ENCODE data around the gene DACT1.
"Not testable (repeated sequence)": the region's sequence is repeated elsewhere in the genome, so short reads cannot be mapped to it uniquely, and the experiment has no call there.

Gene DACT1, protein sequence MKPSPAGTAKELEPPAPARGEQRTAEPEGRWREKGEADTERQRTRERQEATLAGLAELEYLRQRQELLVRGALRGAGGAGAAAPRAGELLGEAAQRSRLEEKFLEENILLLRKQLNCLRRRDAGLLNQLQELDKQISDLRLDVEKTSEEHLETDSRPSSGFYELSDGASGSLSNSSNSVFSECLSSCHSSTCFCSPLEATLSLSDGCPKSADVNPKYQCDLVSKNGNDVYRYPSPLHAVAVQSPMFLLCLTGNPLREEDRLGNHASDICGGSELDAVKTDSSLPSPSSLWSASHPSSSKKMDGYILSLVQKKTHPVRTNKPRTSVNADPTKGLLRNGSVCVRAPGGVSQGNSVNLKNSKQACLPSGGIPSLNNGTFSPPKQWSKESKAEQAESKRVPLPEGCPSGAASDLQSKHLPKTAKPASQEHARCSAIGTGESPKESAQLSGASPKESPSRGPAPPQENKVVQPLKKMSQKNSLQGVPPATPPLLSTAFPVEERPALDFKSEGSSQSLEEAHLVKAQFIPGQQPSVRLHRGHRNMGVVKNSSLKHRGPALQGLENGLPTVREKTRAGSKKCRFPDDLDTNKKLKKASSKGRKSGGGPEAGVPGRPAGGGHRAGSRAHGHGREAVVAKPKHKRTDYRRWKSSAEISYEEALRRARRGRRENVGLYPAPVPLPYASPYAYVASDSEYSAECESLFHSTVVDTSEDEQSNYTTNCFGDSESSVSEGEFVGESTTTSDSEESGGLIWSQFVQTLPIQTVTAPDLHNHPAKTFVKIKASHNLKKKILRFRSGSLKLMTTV

DNA sequence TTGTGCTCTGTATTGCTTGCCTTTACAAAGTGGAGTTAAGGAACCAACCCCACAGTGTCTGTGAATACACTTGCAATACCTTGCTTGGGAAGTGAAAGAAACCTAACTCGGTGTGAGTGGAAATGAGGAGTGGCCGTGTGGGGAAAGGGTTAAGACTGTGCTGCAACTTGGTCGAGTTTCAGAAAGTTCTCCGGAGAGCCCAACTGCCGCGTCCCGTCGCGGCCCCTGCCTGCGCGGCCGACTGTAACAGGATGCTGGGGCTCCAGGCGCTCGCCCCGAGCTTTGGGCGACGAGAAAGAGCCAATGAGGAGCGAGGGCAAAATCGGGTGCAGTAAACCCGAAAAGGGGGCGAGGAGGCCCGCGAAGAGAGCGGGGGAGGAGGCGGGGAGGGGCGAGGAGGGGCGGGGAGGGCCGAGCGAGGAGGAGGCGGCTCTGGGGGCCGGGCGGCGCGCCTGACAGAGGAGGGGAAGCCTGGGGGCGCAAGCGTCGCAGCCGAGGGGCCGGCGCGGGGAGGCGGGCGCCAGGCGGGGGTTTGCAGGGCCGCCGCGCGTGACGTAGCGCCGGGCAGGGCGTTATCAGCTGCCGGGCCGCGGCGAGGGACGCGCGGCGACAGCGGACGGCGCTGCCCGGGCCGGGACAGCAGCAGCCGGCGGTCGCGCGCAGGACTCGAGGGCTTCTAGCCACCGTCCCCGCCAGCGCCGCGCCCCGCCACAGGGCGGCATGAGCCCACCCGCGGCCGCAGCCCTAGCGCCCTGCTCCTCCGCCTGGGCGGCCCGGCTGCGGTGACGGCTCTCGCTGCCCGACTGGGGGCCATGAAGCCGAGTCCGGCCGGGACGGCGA lies at the start of gene DACT1:
Gene DACT1 (plus strand): TSS at position 572 of the 840 bp plus-strand sequence. CDS start 241 bp downstream, at position 813.
- FAIRE-seq: no peak

DNA sequence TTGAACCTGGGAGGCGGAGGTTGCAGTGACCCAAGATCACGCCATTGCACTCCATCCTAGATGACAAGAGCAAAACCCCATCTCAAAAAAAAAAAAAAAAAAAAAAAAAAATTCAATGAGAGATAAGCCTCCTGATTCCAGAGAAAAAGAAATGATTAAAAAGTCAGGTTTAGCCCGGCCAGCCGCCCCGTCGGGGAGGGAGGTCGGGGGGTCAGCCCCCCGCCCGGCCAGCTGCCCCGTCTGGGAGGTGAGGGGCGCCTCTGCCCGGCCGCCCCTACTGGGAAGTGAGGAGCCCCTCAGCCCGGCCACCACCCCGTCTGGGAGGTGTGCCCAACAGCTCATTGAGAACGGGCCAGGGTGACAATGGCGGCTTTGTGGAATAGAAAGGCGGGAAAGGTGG lies 49.4 kb upstream of the DACT1 start:
- not testable (repeated sequence) for FAIRE-seq

DNA sequence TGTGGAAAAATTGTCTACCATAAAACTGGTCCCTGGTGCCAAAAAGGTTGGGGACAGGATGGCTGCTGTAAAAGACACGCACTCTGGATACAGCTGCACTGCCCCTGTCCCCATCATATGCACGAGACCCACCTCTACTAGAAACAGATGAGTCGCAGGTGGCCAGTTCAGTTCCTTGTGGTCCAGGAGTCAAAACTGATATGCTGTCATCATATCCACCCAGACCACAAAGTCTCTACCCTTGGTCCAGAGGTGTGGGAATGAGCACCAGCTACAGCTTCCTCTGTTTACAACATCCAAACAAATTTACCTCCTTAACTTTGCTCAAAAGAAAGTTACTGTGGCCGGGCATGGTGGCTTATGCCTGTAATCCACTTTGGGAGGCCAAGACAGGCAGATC lies 43.8 kb upstream of the DACT1 start:
- no peak for FAIRE-seq

- FAIRE-seq: no peak
Observed at GRCh38 chr14:58597041-58597440, 40.7 kb upstream of the DACT1 start.

DNA sequence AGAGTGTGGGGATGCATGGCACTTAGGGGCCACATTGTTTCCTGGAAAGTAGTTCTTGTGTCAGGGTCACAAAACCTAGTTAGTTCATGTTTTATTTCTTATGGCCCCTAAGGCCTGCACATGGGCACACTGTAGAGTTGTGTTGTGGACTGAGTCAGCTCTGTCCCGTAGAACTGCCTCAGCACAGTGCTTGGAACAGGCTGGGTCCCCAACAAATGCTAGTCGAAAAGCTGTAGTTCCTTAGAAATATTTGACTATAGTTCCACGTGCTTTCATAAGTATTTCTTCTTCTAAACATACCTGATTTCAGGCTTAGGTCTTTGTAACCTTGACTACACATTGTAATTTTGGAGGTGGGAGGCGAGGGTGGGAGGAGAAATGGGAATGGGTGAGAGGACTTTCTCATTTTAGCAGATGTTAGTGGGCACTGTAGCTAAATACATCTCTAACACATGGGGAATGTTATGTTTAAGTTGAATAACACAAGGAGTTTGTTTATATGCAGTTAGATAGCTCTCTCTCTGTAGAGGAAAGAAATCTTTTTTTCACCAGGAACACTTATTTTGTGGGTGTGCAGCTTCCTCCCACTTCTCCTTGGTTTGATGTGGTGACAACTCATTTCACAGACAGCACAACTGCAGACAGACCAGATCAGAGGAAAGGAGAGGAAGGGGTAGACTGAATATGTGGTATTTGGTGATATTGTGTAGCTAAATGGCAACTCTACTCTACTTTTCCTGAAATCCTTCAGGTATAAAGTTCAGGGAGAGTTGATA lies 39.5 kb upstream of the DACT1 start:
- no peak for FAIRE-seq

GRCh38 chr14:58598804-58599525 lies 38.8 kb upstream of the DACT1 start:
- FAIRE-seq: no peak

GRCh38 chr14:58599707-58600106 lies 38.1 kb upstream of the DACT1 start:
- FAIRE-seq: no peak

DNA sequence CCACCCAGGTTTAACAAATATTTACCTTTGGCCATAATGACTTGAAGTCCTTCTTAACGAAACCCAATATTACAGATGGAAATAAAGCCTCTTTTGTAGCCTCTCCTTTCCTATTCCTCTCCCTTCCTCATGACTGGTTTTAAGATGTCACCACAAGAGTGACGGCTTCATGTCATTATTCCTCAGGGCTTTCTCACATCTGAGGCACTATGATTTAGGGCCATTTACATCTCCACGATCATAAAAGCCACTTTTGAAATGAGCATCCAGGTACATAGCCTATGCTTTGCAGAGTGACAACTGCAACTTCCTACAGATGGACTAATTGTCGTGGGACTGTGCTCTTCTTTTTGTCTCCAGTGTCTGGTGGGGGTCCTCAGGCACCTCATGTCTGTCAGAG lies 32.3 kb upstream of the DACT1 start:
- FAIRE-seq: no peak

- FAIRE-seq: no peak
Observed at GRCh38 chr14:58607131-58607951, 30.4 kb upstream of the DACT1 start.

- FAIRE-seq: no peak
Observed at GRCh38 chr14:58607952-58608317, 29.8 kb upstream of the DACT1 start.

- FAIRE-seq: no peak
Observed at GRCh38 chr14:58617619-58618018, 20.1 kb upstream of the DACT1 start.

DNA sequence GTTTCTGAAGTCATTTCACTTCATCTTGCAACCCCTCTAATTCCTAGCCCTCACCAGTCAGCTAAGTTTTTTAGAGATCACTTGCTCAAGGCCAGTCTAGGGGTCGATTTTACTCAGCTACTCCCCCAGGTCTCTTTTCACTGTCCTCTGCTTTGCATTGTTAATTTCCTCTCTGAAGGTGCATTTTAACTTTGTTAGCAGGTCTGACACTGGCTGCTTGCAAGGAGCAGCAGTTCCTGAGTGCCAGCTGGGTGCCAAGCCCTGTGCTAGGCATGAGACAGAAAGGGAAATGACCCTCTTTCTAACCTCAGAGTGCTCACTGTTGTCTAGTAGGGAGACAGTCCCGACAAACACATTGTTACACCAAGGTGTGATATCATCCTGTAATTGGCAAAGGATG lies 17.8 kb upstream of the DACT1 start:
- no peak for FAIRE-seq

DNA sequence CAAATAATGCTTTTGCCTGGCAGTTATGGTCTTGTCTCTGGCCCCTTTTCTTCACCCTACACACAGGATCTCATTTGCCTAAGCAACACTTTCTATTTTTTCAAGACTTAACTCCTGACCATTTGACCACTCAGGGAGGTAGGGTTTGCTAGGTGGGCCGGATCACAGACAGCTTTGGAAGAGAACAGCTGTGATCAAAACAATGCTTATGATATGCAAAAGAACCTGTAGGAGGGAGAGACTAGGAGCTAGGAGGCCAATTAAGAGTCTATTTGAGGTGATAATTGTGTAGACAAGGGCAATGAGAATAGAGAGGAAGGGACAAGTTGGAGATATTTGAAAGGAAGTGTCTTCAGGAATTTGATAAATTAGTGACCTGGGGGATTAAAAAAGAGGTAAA lies 12.3 kb upstream of the DACT1 start:
- no peak for FAIRE-seq

DNA sequence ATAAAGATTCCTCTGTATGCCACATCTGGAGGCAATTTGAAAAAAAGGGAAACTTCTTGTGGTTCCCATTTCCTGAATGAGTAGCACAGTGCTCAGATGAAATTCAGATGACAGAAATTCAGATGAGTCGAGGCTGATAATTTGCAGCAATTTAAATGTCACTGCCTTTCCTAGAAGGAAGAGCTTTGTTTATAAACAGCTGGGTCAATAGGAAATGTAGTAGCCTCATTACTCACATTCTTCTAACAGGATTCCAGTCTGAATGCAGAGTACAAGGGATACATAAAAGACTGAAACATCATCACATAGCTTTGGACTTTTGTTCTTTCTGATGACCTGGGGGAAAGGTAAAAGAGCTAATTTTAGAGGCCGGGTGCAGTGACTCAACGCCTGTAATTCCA lies 11.3 kb upstream of the DACT1 start:
- no peak for FAIRE-seq

GRCh38 chr14:58628406-58628805 lies 9.4 kb upstream of the DACT1 start:
- FAIRE-seq: no peak

DNA sequence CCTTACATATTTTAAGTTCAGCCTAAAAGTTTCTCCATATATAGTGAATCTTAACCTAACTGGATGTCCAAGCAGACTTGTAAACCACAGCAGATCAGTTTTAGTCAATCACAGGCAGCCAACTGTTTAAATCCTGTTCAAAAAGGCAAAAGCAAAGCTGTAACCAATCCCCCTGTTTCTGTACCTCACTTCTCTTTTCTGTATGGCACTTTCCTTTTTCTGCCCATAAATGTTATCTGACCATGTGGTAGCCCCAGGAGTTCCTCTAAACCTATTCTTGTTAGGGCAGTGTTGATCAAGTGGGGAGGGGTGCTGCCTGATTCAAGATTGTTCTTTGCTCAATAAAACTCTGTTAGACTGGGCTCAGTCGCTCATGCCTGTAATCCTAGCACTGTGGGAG lies 8.5 kb upstream of the DACT1 start:
- FAIRE-seq: no peak

GRCh38 chr14:58631732-58632131 lies 6.0 kb upstream of the DACT1 start:
- no peak for FAIRE-seq

GRCh38 chr14:58633831-58634230 lies 3.9 kb upstream of the DACT1 start:
- no peak for FAIRE-seq

DNA sequence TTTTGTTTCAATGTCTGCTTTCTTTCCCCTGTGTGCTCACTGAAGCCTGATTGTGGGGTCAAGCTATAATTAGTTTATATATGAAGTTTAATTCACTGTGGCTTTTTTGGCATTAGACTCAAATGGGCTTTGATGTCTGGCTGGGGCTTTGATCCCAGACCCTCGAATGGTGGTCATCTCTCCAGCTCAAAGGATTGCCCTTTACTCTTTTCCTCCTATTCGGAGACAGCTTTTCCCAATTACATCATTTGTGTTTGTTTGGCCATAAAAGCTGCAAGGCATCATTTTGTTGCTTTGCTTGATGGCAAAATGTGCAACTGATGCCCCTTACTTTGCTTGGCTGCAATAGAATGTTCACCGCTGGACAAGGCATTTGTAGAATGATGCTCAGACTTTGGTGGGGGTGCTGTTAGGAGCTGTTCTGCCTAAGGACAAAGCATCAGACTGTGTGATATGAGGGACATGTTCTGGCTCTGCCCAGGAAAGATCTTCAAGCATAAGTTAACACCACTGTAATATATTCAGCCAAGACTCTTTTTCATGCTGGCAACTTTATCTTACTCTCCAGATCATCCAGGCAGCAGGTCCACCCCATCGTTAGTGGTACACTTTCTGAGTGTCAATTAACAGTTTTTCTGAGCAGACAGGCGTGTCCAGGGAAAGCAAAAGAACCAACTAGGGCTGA lies 3.2 kb upstream of the DACT1 start:
- no peak for FAIRE-seq
